Mucosa of descending colon (tissue), 3 donors: Measurements from ENCODE around the gene PARN. TPM values are rescaled to one million over a fixed set of nuclear protein-coding genes. Genes with fewer than 3 reads are reported as not detected.

ENCODE experiments used
- ATAC-seq: fragments of 200-7000 bp; cut with Tn5 transposase; one replicate; pipeline ENCODE4 v1.9.1; 2020; ENCODE audit warnings: mild to moderate bottlenecking, moderate library complexity
- DNase-seq, 3 donors: peaks; one replicate each; pipeline ENCODE4 v3.0.0-alpha.2; 2020
- H3K36me3 ChIP-seq: fragments of 200-600 bp; one replicate; pipeline ENCODE4 v1.8.0; 2021; ENCODE audit warnings: low read depth, mild to moderate bottlenecking
- H3K4me1 ChIP-seq: fragments of 200-600 bp; one replicate; pipeline ENCODE4 v1.8.0; 2021; ENCODE audit warnings: low read depth, mild to moderate bottlenecking
- H3K4me3 ChIP-seq: fragments of 200-600 bp; one replicate; pipeline ENCODE4 v1.8.0; 2021; ENCODE audit warnings: mild to moderate bottlenecking
- H3K9me3 ChIP-seq: fragments of 200-600 bp; one replicate; pipeline ENCODE4 v1.8.0; 2021; ENCODE audit warnings: mild to moderate bottlenecking
- CTCF ChIP-seq: fragments of 200-600 bp; IDR thresholded peaks from one replicate; pipeline ENCODE4 v1.8.0; 2022; ENCODE audit warnings: antibody characterized with exemption, mild to moderate bottlenecking
- intact Hi-C, 2 donors: fragments of 100-400 bp; cut with DNase I in 1 of 2; cut with micrococcal nuclease in 1 of 2; formaldehyde crosslinking; loops; one replicate each; pipeline versions ENCODE4 v1.11.0 to v1.11.1; 2022; cut with DNase I, micrococcal nuclease
- total RNA-seq, 3 donors: library from RNA; stranded (reverse); fragmentation: NEBNext Ultra II Directional in 2 of 3; extraction: Animal tissue kit (Norgen Biotek cat#: 25700) in 2 of 3; gene quantifications; one replicate each; pipeline versions ENCODE4 v1.2.1 to v1.2.4, GENCODE V29; 2021 to 2023
- donor health status: DM: no; HTN: no; CAD: no; lungs with moderate emphysema.
- donor health status: DM: no; HTN: no; CAD: no.
- donor health status: DM: no; HTN: yes; CAD: no.

PARN gene
- total RNA-seq, 3 donors from 2014 or later = 31.5 to 34.0 (median 33.3) TPM

GRCh38 chr16:14523632-14524031 is 106.4 kb downstream of the PARN start:
- ATAC-seq (no peak), DNase-seq (no peak)
- Histone ChIP-seq H3K4me1 (peaks cover 2% of the 10 kb centered on the region), H3K36me3 (no peaks in the 10 kb centered on the region), H3K9me3 (no peaks in the 10 kb centered on the region), H3K4me3 (no peak overlapping the region)
- intact Hi-C loops = no loop called here
- TF ChIP-seq CTCF = no peak

GRCh38 chr16:14522671-14523070 is 107.4 kb downstream of the PARN start:
- no peaks in the 10 kb centered on the region for H3K4me1 ChIP-seq
- no peaks in the 10 kb centered on the region for H3K9me3 ChIP-seq
- H3K36me3 ChIP-seq = no peaks in the 10 kb centered on the region
- ATAC-seq = no peak
- TF ChIP-seq CTCF = no peak
- DNase-seq = no peak
- intact Hi-C loops = no loop called here
- H3K4me3 ChIP-seq = no peak overlapping the region

- H3K36me3 ChIP-seq = no peaks in the 10 kb centered on the region
- no peaks in the 10 kb centered on the region for H3K9me3 ChIP-seq
- intact Hi-C loops = no loop called here
- no peak for DNase-seq
- no peak overlapping the region for H3K4me3 ChIP-seq
- TF ChIP-seq CTCF = no peak
- H3K4me1 ChIP-seq = no peaks in the 10 kb centered on the region
- ATAC-seq = no peak
Measured at GRCh38 chr16:14520753-14521152, 109.3 kb downstream of the PARN start.

GRCh38 chr16:14514967-14515366 is 115.1 kb downstream of the PARN start:
- no peak for ATAC-seq
- Histone ChIP-seq H3K36me3 (no peaks in the 10 kb centered on the region), H3K4me3 (no peak overlapping the region), H3K9me3 (no peaks in the 10 kb centered on the region), H3K4me1 (no peaks in the 10 kb centered on the region)
- no peak for TF ChIP-seq CTCF
- intact Hi-C loops = no loop called here
- DNase-seq = no peak

GRCh38 chr16:14513389-14514107 is 116.5 kb downstream of the PARN start:
- ATAC-seq = no peak
- H3K36me3 ChIP-seq = no peaks in the 10 kb centered on the region
- DNase-seq = no peak
- no peak for TF ChIP-seq CTCF
- H3K9me3 ChIP-seq = no peaks in the 10 kb centered on the region
- no peaks in the 10 kb centered on the region for H3K4me1 ChIP-seq
- intact Hi-C loops = no loop called here
- no peak overlapping the region for H3K4me3 ChIP-seq

GRCh38 chr16:14511800-14512135 is 118.3 kb downstream of the PARN start:
- H3K9me3 ChIP-seq = no peaks in the 10 kb centered on the region
- no peak for DNase-seq
- intact Hi-C loops = no loop called here
- no peaks in the 10 kb centered on the region for H3K36me3 ChIP-seq
- no peak for TF ChIP-seq CTCF
- no peaks in the 10 kb centered on the region for H3K4me1 ChIP-seq
- H3K4me3 ChIP-seq = no peak overlapping the region
- no peak for ATAC-seq
